CD4-positive, alpha-beta T cell treated with Interleukin-15 for 4 hours (primary cell): ENCODE results near the gene SUPT3H.
"Not testable (repeated sequence)": the region's sequence is repeated elsewhere in the genome, so short reads cannot be mapped to it uniquely, and the experiment has no call there.

Experiments
- DNase-seq: peaks from one replicate; pipeline ENCODE4 v3.0.0-alpha.2; 2020; ENCODE audit warnings: low spot score

Gene SUPT3H

DNA sequence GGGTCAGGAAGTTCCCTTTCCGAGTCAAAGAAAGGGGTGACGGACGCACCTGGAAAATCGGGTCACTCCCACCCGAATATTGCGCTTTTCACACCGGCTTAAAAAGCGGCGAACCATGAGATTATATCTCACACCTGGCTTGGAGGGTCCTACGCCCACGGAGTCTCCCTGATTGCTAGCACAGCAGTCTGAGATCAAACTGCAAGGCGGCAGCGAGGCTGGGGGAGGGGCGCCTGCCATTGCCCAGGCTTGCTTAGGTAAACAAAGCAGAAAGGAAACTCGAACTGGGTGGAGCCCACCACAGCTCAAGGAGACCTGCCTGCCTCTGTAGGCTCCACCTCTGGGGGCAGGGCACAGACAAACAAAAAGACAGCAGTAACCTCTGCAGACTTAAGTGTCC, 315.1 kb downstream of the SUPT3H start:
- not testable (repeated sequence) for DNase-seq

GRCh38 chr6:45057711-45058110, 320.0 kb downstream of the SUPT3H start:
- no peak for DNase-seq

DNA sequence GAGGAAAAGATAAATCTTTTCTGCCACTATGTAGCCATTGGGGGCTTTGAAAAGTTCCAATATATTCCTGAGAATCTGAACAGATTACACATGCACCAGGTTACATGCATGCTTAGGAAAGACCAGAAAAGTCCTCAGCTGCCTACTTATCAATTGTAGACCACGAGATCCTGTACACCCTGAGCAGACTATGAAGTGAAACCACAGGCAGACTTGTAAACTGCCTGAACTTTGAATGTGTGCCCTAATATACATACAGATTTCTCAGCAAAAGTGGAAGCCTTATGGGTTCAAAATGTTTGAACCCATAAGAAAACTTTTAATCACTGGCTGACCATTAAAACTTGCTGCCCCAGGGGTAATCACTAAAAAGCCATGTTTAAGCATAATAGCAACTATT, 323.1 kb downstream of the SUPT3H start:
- no peak for DNase-seq

DNA sequence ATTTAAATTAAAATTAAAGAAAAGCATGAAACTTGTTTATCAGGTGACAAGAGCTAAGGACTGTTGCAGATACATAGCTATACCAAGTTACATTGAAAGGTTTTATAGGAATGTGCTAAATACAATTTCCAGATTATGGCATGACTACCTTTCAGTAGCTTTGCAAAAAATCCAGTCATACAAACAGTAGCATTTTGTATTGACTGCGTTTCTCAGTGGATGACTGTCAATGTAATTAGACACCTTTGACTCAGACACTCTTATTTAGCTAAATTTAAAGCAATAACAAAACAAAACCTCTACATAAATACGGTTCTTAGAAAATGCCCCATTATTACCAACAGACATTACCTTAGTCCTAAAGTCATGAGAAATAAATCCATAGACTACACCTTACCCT, 325.4 kb downstream of the SUPT3H start:
- no peak for DNase-seq

DNA sequence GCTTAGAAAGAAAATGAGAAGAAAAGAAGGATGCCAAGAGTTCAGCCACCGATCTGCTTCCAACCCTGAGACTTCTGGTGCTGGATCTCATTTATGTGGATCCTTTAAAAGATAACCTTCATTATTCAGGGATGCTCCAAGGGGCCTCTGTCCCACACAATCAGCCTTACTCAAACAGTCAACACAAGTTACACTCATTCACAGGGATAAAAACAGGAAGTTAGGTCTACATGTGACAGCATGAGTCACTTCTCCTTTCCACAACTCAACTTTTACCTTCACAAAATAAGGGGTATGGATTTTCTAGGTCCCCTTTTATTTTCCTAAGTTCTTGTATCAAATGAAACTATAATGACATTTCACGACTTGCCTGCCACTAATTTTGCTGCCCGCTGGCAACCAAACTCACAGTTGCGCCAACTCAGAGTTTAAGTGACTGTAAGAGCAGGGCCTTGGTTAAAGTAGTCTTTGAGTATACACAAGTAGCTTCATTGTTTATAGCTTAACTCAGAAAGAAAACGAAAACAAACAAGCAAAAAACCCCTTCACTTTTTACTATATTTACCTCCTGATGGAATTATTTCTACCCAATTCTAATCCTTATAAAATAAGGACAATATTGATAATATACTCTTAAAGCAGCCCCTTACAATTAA, 328.4 kb downstream of the SUPT3H start:
- no peak for DNase-seq

DNA sequence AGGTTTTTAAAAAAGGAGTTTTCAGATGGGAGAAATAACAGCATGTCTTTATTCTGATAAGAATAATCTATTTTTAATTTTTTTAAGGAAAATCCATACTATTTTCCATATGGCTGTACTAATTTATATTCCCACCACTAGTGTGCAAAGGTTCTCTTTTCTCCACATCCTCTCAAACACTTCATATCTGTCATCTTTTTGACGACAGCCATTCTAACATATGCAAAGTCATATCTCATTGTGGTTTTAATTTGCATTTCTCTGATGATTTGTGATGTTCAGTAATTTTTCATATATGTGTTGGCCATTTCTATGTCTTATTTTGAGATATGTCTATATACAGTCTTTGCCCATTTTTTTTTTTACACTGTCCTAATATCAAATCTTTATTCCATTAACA, 330.2 kb downstream of the SUPT3H start:
- no peak for DNase-seq

- no peak for DNase-seq
Measured at GRCh38 chr6:45045253-45045601, 332.5 kb downstream of the SUPT3H start.

DNA sequence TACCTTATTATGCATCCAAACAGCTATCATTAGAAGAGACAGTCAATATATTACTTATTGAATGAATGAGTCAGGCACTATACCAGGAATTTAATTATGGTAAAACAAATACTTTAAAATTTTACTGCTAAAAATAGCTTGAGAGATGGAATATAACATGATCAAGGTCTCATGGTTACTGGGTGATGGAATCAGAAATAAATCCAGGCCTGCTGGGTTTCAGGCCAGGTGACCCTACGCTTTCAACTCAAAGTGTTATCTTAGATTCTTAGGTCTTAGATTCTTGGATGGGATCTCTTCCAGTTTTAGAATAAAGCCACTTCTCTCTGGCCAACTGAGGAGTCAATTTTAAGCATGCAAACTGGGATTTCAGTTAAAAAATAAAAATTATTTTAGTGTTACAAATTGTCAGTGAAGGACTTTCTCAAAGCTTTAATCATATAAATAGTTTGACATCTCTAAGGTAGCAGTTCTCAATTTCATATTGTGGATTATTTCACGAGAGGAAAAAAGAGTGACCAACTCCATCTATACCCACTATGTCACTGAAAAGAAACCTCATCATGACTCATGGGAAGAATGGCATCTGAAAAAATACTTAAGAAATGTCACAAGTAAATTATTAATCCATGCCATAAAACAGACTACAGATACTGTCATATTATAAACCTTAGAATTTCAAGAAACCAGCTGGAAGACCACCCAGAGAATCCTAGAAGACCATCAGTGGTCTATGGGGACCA, 333.1 kb downstream of the SUPT3H start:
- no peak for DNase-seq

DNA sequence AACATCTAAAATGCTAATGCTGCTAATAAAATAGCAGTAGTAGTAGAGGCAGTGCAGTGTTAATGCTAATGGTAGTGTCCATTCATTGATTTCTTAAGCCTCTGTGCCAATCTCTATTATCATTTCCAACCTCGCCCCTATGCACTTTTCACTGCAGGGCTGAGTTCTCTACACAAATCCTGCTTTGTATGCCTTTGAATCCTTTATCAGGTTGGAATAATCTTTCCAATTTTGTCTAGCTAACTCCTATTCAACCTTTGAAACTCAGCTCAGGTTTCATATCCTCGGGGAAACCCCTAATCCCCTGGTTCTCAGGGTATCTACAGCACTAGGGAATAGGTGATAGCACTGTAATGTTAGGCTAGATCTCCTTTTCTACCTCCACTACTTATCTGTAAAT, 333.6 kb downstream of the SUPT3H start:
- no peak for DNase-seq

DNA sequence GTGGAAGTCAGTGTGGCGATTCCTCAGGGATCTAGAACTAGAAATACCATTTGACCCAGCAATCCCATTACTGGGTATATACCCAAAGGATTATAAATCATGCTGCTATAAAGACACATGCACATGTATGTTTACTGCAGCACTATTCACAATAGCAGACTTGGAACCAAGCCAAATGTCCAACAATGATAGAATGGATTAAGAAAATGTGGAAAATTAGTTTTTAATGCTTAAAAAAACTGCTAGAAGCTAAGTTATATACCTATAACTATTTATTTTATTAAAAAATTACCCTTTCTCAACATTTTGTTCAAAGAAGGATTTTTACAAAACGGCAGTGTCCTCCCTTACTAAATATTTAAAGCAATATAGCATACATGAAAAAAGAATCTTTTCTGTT, 335.1 kb downstream of the SUPT3H start:
- not testable (repeated sequence) for DNase-seq

GRCh38 chr6:45038226-45038625, 339.5 kb downstream of the SUPT3H start:
- DNase-seq: no peak

DNA sequence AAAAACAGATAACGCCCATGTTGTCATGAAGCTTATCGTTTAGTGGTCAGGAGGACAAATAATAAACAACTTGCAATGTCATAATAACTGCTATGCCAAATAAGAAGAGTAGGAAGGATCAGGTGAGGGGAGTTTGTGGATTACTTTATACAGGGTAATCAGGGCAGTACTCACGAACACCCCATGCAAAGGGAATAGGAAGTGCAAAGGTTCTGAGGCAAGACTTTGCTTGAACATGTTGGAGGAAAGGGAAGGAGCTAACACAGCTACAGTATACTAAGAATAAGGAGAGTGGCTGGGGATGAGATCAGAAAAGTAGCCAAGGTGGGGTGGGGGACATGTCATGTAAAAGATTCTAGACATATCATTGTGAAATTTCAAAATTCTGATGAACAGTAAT, 341.6 kb downstream of the SUPT3H start:
- no peak for DNase-seq

- no peak for DNase-seq
Measured at GRCh38 chr6:45032426-45032825, 345.3 kb downstream of the SUPT3H start.

GRCh38 chr6:45031601-45032000, 346.1 kb downstream of the SUPT3H start:
- no peak for DNase-seq

- no peak for DNase-seq
Measured at GRCh38 chr6:45027126-45027525, 350.6 kb downstream of the SUPT3H start.

GRCh38 chr6:45026003-45026516, 351.7 kb downstream of the SUPT3H start:
- DNase-seq: no peak

DNA sequence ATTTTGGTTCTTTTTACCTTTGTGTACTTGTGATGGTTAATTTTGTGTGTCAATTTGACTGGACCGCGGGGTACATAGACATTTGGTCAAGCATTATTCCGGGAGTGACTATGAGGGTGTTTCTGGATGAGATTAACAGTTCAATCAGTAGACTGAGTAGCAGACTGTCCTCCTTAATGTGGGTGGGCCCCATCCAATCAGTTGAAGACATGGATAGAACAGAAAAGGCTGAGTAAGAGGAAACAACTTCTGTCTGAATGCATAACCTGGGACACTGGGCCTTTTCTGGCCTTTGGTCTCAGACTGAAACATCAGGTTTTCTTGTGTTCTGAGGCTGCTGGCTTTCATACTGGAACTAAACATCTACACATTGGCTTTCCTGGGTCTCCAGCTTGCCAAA, 353.1 kb downstream of the SUPT3H start:
- DNase-seq: no peak

DNA sequence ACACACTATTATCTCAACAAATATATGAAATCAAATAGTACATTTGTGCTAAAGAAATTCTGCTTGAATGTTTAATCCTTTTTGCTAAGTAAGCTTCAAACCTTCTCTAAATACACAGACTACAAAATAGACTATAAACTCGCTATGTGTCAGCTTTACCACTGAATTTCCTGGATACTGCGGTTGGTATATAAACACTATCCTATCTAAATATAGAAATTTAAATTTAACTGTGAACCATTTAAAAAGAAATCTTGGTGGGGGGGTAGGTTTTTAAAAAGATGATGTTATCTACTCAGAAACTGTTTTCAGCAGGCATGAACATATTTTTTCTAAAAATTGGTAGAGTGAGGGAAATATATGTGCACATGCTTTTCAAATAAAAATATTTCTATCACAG, 356.1 kb downstream of the SUPT3H start:
- DNase-seq: peak; percentile 51

DNA sequence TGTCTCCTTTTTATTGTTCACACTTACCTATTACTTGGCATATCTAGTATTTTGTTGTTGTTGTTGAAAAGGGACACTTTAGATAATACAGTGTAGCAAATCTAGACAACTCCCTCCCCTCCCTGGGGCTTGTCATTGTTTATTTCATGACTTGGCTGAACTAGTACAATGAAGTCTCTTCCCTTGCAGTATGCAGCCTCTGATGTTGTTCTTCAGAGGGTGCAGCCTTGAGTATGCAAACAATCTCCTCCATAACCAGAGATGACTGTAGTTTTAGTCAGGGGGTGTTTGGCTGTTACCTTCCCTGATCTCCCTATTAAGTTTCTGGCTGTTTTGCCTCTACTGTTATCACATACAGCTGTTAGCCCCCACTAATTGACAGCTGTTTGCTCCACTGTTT, 365.0 kb downstream of the SUPT3H start:
- DNase-seq: no peak

GRCh38 chr6:45009576-45009975, 368.2 kb downstream of the SUPT3H start:
- DNase-seq: no peak

GRCh38 chr6:45006893-45007292, 370.8 kb downstream of the SUPT3H start:
- DNase-seq: no peak

DNA sequence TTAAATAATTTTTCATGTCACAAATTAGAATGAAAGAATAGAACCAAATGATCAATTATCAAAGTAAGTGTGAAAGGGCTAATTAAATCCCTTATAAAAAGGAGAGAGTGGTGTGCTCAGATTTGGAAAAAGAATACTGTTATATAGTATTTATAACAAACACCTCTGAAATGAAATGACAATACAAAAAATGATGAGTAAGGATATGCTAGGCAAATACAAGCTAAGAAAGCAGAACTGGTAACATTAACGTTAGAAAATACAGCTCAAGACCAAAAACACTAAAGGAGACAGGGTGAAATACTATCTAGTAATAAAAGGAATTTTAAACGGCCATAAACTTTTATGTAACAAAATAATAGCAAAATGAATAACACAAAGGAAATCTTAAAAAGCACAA, 373.8 kb downstream of the SUPT3H start:
- no peak for DNase-seq

DNA sequence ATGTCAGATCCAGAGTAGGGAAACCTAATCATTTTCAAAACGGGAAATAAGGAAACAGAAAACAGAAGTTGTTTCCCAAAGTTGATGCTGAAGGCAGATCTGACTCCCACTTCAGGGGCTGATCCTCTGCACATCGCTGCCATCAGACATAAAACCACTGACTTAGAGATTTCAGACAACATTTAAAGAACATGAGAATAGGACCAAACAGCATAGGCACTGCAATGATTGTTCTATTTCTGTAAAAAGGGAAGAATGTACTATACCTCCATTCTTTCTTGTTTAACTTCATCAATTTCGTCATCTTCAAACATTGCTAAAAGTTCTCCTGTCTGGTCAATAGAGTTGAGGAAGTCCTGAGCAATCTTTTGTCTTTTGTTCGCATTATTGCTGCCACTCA, 374.3 kb downstream of the SUPT3H start:
- DNase-seq: no peak
